Endothelial cell of umbilical vein (primary cell): ENCODE results near the gene NLRC3.

Experiments used
- EZH2 ChIP-seq: IDR thresholded peaks from 2 replicates; pipeline ENCODE4 v1.6.1; 2012; ENCODE audit warnings: borderline replicate concordance, low read depth, mild to moderate bottlenecking, moderate library complexity, low read length, inconsistent platforms; ENCODE audit not compliant: severe bottlenecking
- JUN ChIP-seq: IDR thresholded peaks from 2 replicates; pipeline ENCODE4 v1.6.1; 2011; ENCODE audit warnings: borderline replicate concordance, low read depth; ENCODE audit not compliant: insufficient read length, insufficient read depth
- POLR2A ChIP-seq: IDR thresholded peaks from 2 replicates; pipeline ENCODE4 v1.6.1; 2012; ENCODE audit warnings: low read depth, mild to moderate bottlenecking, control low read depth, low read length
- TF ChIP-seq, protein P1 (sequence below), 2 donors: IDR thresholded peaks; 1 replicate in 1 of 2; 2 replicates in 1 of 2; pipeline ENCODE4 v1.5.1; 2011; ENCODE audit warnings: low read length in 2 of 2, mild to moderate bottlenecking in 2 of 2, moderate library complexity in 2 of 2, control low read depth in 1 of 2, inconsistent platforms in 1 of 2, low read depth in 1 of 2; ENCODE audit not compliant: insufficient read depth in 1 of 2; ENCODE audit errors: extremely low read depth in 1 of 2
- TF ChIP-seq, protein P2 (sequence below): IDR thresholded peaks from 2 replicates; pipeline ENCODE4 v1.6.1; 2011; ENCODE audit not compliant: insufficient read depth, insufficient read length

- TF ChIP-seq, protein P1, sequence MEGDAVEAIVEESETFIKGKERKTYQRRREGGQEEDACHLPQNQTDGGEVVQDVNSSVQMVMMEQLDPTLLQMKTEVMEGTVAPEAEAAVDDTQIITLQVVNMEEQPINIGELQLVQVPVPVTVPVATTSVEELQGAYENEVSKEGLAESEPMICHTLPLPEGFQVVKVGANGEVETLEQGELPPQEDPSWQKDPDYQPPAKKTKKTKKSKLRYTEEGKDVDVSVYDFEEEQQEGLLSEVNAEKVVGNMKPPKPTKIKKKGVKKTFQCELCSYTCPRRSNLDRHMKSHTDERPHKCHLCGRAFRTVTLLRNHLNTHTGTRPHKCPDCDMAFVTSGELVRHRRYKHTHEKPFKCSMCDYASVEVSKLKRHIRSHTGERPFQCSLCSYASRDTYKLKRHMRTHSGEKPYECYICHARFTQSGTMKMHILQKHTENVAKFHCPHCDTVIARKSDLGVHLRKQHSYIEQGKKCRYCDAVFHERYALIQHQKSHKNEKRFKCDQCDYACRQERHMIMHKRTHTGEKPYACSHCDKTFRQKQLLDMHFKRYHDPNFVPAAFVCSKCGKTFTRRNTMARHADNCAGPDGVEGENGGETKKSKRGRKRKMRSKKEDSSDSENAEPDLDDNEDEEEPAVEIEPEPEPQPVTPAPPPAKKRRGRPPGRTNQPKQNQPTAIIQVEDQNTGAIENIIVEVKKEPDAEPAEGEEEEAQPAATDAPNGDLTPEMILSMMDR (IDR thresholded peaks at IDR 0.05; ENCODE audit: extremely low read depth in 1 of 2, insufficient read depth in 1 of 2, low read depth in 1 of 2, low read length in 2 of 2) = no peak
- TF ChIP-seq EZH2 = no peak
- TF ChIP-seq, protein P2, sequence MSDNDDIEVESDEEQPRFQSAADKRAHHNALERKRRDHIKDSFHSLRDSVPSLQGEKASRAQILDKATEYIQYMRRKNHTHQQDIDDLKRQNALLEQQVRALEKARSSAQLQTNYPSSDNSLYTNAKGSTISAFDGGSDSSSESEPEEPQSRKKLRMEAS = no peak
- TF ChIP-seq POLR2A = no peak
- no peak for TF ChIP-seq JUN
Observed at GRCh38 chr16:3519581-3519980, 57.6 kb downstream of the NLRC3 start.
